AG09309 (cell line): Measurements from ENCODE around the gene IGFBPL1.

Source experiments
- DNase-seq: peaks from one replicate; pipeline ENCODE4 v3.0.0-alpha.2; 2010; ENCODE audit warnings: low read depth
- H3K4me3 ChIP-seq: 2 replicates; pipeline ENCODE4 v1.5.1; 2011; ENCODE audit warnings: mild to moderate bottlenecking, low read depth, low read length, moderate library complexity; ENCODE audit not compliant: control insufficient read depth
- CTCF ChIP-seq: IDR thresholded peaks from 2 replicates; pipeline ENCODE4 v1.5.1; 2011; ENCODE audit warnings: mild to moderate bottlenecking, low read depth, low read length, inconsistent platforms; ENCODE audit not compliant: insufficient read depth, control insufficient read depth; ENCODE audit errors: missing control alignments

IGFBPL1 gene

GRCh38 chr9:38422555-38423260 lies 1.5 kb downstream of the IGFBPL1 start:
- DNase-seq: no peak
- no peak for TF ChIP-seq CTCF
- no peak overlapping the region for H3K4me3 ChIP-seq

- H3K4me3 ChIP-seq: no peak overlapping the region
- TF ChIP-seq CTCF: no peak
- DNase-seq: no peak
Observed at GRCh38 chr9:38421498-38422211, 2.6 kb downstream of the IGFBPL1 start.

DNA sequence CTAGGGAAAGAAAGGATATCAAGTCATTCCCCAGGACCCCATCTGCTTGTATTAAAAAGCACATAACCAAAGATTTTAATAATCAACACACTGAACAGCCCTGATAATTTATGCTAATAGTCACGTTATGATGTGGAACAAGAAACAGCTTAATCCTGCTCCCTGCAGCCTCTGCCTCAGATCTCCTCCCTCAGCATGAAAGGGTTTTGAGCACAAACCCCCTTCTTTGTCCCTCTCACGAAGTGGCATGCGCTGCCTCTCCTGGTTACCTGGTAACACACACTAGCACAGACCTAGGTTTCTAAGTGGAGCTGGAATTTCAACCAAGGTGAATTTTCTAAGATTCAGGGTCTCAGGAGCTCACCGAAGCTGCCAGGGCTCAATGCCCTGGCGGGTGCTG lies 5.1 kb downstream of the IGFBPL1 start:
- H3K4me3 ChIP-seq: no peak overlapping the region
- no peak for TF ChIP-seq CTCF
- DNase-seq: no peak

GRCh38 chr9:38418366-38418765 lies 5.9 kb downstream of the IGFBPL1 start:
- no peak for DNase-seq
- TF ChIP-seq CTCF: no peak
- no peak overlapping the region for H3K4me3 ChIP-seq

DNA sequence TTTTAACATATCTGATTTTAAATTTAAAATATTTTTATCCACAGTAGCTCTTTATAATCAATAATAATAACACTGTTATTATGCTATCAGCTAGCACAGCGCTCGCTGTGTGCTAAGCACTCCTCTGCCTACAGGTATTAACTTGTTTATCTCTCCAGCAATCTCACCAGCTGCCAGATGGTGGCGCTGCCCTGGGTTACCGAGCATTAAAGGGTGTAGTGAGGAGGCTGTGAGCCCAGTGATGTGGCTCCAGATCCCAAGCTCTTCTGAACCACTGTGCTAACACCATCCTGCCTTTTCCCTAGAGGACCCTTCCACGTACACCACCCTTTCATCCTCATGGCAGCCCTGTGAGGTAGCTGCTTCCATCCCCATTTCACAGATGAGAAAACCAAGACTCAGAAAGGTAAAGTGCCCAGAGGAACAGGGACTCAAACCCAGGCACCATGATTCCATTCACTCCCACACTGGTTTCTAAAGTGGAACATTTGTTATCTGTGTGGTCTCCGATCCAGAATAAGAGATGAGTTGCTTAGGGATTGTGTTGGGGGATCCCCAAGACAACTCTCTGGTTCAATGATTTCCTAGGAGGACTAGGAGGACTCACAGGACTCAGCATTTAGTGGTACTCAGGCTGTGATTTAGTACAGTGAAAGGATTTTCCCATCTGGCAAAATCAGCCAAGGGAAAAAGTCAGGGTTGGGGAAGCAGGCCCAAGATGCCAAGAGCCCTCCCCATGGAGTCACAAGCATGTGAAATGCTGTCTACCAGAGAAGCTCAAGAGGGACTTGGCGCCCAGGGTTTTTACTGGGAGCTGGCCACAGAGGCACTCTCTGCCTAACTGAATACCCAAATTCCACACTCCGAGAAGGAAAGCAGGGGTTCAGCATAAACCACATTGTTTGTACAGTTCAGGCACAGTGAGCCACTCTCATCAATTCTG lies 7.0 kb downstream of the IGFBPL1 start:
- no peak for DNase-seq
- TF ChIP-seq CTCF: peak; percentile 51

DNA sequence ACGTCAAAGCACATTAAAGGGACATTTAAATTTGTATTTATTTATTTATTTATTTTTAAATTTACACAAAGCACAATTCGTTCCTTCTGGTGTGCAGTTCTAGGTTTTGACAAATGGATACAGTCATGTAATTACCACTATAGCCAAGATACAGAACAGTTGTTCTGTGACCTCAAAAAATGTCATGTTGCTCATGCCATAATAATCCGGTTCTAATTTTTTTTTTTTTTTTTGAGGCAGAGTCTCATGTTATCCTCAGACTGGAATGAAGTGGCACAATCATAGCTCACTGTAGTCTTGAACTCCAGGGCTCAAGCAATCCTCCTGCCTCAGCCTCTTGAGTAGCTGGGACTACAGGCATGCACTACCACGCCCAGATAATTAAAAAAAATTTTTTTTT lies 7.8 kb downstream of the IGFBPL1 start:
- TF ChIP-seq CTCF: no peak

More for the DNA sequence above, 7.0 kb downstream of the IGFBPL1 start:
- no peak overlapping the region for H3K4me3 ChIP-seq

More for the DNA sequence above, 7.8 kb downstream of the IGFBPL1 start:
- H3K4me3 ChIP-seq: no peak overlapping the region
- no peak for DNase-seq
